Calu3 (cell line): Measurements from ENCODE around the gene MARCHF6. TPM values are rescaled to one million over a fixed set of nuclear protein-coding genes. Genes with fewer than 3 reads are reported as not detected.

ENCODE experiments used
- BruUV-seq: library from RNA; stranded (reverse); fragments of 400-500 nt; replicated peaks from 2 replicates; lab custom pipeline; 2021; lab: Mats Ljungman, UMichigan
- CTCF ChIA-PET: fragments of 300-600 bp; sonication (Branson Sonifier 250); formaldehyde crosslinking; loops from one replicate; lab custom pipeline; 2022; ENCODE audit warnings: antibody characterized with exemption; lab: Charles Lee
- DNase-seq: peaks from one replicate; pipeline ENCODE4 v3.0.0; 2022
- H3K27ac Mint-ChIP-seq: one replicate; pipeline ENCODE4 v1.8.0; 2022; ENCODE audit warnings: mixed read lengths; ENCODE audit not compliant: unreplicated experiment
- H3K27me3 Mint-ChIP-seq: one replicate; pipeline ENCODE4 v1.8.0; 2022; ENCODE audit warnings: mixed read lengths; ENCODE audit not compliant: unreplicated experiment
- H3K36me3 Mint-ChIP-seq: one replicate; pipeline ENCODE4 v1.8.0; 2022; ENCODE audit warnings: mild to moderate bottlenecking, moderate library complexity, mixed read lengths; ENCODE audit not compliant: insufficient read depth, unreplicated experiment
- H3K4me1 Mint-ChIP-seq: one replicate; pipeline ENCODE4 v1.8.0; 2022; ENCODE audit warnings: mild to moderate bottlenecking, low read depth, mixed read lengths; ENCODE audit not compliant: unreplicated experiment
- H3K4me3 Mint-ChIP-seq: one replicate; pipeline ENCODE4 v1.8.0; 2022; ENCODE audit warnings: mild to moderate bottlenecking, low read depth, moderate library complexity, mixed read lengths; ENCODE audit not compliant: unreplicated experiment
- H3K9me3 Mint-ChIP-seq: one replicate; pipeline ENCODE4 v1.8.0; 2022; ENCODE audit warnings: low read depth, mixed read lengths; ENCODE audit not compliant: unreplicated experiment
- CTCF ChIP-seq: fragments of 200-600 bp; IDR thresholded peaks from one replicate; pipeline ENCODE4 v1.8.0; 2022; ENCODE audit warnings: antibody characterized with exemption; ENCODE audit not compliant: unreplicated experiment
- intact Hi-C: fragments of 100-400 bp; cut with micrococcal nuclease; formaldehyde crosslinking; loops from one replicate; pipeline ENCODE4 v1.10.0; 2022; ENCODE audit not compliant: unreplicated experiment
- total RNA-seq: library from RNA; stranded (reverse); gene quantifications from 2 replicates; pipeline ENCODE4 v1.2.3, GENCODE V29; 2022

The MARCHF6 gene
- total RNA-seq, 1 experiment from 2014 or later: 160 TPM

- intact Hi-C loops: no loop called here
- DNase-seq: no peak
- Mint-ChIP-seq H3K9me3 (no peaks in the 10 kb centered on the region), H3K27ac (no peak overlapping the region), H3K36me3 (peaks cover 26% of the 10 kb centered on the region), H3K27me3 (no peaks in the 10 kb centered on the region), H3K4me1 (no peaks in the 10 kb centered on the region), H3K4me3 (no peak overlapping the region)
- CTCF ChIA-PET: no interaction called here
- TF ChIP-seq CTCF: no peak
- BruUV-seq: no TSS peak
These were observed 48.0 kb downstream of the MARCHF6 start for GRCh38 chr5:10401498-10401897.

Other genes with a start within 250 kb of the MARCHF6 start
- 20.0 and 22.3 TPM in 2 replicates for gene ATPSCKMT, start 103.8 kb upstream of the MARCHF6 start, total RNA-seq
- gene CCT5, start 103.4 kb upstream of the MARCHF6 start, total RNA-seq: 404 and 410 TPM in 2 replicates
- 12.9 and 17.0 TPM in 2 replicates for gene CMBL, start 45.8 kb upstream of the MARCHF6 start, total RNA-seq
- 0.40 TPM in 1 of 2 replicates, not detected in the other for gene ROPN1L, start 88.2 kb downstream of the MARCHF6 start, total RNA-seq
- gene ANKRD33B, start 210.4 kb downstream of the MARCHF6 start, total RNA-seq: 2.9 and 3.6 TPM in 2 replicates